Stimulated activated CD4-positive, alpha-beta T cell treated with anti-CD3 and anti-CD28 coated beads, Interleukin-2, amount 100 ng/mL, for 48 hours (primary cell): ENCODE results near the gene CST11.

ENCODE experiments used
- DNase-seq, 2 donors: peaks; one replicate each; pipeline ENCODE4 v3.0.0-alpha.2; 2020

Gene CST11

DNA sequence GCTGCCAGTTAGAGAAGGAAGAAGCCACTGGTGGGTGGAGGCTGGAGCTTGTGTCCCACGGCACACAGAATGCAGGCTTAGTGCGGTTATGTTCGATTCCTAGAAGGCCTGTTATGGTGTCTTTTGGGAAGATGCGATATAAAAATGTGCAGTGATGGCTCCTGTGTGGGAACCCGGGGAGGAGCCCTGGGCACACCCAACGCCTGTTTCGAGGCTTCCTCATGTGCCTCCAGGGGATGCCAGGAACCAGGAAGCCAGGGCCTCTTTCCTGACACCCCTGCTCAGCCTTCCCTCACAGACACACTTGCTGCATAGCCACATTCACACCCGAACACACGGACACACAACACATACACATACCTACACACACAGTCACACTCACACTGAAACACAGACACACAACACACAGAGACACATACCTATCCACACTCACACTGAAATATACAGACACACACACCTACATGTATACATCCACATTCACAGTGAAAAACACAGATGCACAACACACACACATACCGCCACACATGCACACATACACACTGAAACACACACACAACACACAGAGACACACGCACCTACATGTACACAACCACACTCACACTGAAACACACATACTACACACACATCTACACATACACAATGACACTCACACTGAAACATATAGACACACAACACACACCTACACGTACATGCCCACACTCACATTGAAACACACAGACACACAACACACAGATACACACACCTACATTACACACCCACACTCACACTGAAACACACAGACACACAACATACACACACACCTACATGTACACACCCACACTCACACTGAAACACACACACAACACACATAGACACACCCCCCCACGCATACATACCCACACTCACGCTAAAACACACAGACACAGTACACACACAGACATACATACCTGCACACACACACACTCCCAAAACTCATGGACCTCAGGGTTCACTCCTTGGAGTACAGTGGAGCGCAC is 1.2 kb upstream of the CST11 start:
- DNase-seq = no peak

DNA sequence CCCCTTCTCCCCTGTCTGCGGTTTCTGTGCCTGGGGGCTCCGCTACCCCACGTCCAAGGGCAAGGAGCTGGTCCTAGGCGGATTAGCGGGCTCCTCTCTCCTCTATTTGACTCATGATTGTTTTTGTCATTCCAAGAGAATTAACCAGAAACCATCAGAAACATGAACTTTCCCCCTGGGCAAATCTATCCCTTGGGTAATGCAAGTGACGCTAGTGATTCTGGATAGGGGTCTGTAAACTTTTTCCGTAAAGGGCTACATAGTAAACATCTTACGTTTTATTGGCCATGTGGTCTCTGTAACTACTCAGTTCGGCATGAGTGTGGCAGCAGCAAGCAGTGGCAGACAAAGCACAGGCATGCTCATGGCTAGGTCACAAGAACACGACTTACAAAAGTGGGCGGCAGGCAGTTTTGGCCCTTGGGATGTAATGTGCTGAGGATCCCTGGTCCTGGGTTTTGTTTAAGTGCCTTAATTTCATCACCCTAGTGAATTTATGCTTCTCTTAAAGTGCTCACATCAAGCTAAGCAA is 654 bp downstream of the CST11 start:
- DNase-seq = no peak

GRCh38 chr20:23450877-23451276 is 1.8 kb downstream of the CST11 start:
- no peak for DNase-seq

DNA sequence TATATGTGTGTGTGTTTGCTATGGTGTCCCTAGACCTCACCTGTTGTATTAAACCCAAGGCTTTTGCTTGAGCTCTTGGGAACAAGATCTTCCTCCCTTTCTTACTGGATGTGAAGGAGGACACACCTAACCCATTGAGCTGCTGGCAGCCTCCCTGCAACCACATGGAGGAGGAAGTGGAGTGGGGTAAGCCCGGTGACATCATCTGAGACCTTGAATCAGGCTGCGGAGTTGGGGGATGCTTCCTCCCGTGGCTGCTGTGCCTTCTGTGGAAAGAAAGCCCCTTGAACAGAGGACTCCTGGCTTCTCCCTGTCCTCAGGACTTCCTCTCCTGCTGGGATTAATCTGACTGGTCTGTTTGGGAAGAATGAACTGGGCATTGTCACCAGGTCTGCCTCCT is 3.3 kb downstream of the CST11 start:
- no peak for DNase-seq

DNA sequence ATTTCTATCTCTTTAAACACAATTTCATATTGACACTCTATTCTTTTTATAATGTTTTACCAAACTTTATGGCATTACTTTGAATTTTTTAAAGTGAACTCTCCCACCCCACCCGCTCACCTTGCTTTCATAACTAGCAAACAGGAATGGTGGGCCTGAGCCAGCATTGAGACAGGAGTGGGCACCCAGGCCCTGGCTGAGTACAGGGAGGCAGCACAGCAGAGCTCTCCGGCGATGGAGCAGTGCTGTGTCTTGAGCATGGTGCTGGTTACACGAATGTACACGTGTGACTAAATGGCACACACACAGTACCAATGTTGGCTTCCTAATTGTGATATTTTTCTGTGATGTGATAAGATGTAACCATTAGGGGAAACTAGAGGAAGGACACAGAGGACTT is 4.5 kb downstream of the CST11 start:
- no peak for DNase-seq

DNA sequence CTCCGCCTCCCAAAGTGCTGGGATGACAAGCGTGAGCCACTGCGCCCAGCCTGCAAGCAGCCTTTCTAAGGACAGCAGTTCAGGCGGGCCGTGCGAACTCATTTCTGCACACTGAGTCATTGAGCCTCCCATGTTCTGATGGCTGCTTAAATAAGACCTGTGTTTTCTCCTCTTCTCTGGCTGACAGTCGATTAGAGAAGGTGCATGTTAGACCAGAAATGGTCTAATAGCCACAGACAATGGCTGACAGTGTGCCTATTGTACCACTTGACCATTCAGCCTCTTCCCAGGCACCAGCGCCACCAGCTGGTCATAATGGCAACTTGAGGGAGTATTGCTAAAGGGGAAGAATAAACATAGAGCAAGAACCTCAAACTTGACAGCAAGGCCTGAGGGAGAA is 6.2 kb downstream of the CST11 start:
- peak; percentile 34 for DNase-seq

DNA sequence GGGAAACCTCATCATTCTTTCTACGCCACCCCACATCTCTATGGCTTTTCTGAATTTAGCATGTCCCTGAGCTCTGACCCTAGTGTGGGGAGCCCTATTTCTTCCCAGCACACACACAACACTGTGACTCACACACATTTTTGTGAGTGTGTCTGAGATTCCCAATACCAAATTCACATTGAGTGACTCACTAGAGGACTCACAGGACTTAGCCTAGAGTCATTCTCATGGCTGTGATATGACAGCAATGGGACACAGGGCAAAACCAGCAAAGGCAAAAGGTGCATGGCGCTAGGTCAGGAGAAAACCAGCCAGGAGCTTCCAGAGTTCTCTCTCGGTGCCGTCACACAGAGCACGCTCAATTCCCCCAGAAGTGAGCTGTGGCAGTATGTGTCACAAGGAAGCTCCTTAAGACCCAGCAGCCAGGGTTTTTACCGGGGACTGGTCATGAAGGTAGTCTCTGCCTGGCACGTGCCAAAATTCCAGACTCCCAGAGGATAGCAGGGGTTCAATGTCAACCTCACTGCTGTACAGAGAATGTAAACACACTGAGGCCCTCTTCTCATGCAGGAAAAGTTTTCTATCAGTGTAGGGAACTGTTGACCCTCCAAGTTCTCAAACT is 7.0 kb downstream of the CST11 start:
- DNase-seq = no peak

DNA sequence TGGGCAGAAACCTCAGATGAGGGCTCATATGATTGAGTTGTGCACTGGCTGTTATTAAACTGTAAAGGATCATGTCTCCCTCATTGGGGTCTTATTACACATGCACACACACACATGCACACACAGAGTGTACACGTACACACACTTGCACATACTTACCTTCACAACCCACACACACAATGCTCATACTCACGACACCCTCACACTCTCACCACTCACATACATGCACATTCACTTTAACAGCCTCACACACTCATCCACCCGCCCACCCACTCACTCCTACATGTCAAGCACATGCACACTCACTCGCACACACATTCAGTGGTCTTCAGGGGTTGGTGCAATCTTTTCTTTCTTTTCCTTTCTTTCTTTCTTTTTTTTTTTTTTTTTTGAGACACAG is 7.8 kb downstream of the CST11 start:
- no peak for DNase-seq

GRCh38 chr20:23442436-23442835 is 10.2 kb downstream of the CST11 start:
- DNase-seq = no peak

DNA sequence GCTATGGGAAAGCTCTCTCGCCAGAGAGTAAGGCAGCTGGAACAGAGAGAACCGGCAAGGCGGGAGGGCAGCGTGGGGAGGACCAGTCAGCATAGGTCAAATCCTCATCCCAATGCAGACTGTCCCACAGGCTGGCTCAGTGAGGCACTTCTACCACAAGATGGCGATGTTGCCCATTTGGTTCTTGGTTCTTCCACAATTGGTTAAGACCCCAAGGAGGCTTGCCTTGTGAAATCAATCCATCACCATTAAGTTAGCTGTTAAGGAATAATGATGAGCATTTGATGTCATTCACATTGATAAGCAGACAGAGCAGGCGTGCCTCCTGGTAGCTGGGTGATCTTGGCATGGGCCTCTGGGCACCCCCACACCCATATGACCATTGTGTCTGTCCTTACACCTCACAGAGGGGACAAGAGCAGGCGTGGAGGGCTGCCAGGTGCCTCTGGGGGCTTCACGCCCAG is 10.8 kb downstream of the CST11 start:
- peak; percentile 66 to 68 for DNase-seq

- no peak for DNase-seq
These were observed 12.7 kb downstream of the CST11 start for GRCh38 chr20:23440004-23440403.

DNA sequence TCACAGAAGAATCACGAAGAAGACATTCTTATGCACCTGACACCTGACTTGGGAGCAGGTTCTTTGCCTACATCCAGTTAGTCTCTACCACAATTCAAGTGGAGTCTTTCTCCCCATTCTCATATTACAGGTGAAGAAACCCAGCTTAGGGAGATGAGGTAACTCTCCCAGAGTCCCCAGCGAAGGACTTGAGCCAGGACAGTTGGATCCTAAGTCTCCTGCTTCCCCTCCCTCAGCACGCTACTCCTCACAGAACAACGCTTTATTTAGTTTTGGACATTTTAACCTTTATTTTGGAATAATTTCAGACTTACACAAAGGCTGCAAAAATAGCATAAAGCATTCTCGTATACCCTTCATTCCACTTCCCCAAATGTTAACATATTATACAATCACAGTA is 14.0 kb downstream of the CST11 start:
- no peak for DNase-seq

DNA sequence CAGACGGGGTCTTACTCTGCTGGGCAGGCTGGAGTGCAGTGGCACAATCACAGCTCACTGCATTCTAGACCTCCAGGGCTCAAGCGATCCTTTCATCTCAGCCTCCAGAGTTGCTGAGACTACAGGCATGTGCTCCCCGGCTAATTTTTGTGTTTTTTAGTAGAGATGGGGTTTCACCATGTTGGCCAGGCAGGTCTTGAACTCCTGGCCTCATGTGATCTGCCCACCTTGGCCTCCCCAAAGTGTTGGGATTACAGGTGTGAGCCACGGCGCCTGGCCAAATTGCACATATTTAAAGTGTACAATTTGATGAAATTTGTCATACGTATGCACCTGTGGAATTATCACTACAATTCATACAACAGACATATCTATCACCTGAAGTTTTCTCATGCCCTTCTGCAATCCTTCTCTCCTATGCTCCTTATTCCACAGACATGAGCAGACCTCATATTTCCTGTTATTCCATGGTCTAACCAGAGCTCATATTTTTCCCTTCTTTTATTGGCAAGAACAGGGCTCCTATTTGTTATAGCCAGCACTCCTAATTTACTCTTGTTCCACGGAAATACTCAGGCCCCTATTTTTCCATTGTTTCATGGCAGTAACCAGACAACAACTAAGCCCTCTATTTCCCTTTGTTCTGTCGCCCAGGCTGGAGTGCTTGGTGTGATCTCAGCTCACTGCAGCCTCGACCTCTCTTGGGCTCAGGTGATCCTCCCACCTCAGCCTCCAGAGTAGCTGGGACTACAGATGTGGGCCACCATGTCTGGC is 15.4 kb downstream of the CST11 start:
- no peak for DNase-seq

DNA sequence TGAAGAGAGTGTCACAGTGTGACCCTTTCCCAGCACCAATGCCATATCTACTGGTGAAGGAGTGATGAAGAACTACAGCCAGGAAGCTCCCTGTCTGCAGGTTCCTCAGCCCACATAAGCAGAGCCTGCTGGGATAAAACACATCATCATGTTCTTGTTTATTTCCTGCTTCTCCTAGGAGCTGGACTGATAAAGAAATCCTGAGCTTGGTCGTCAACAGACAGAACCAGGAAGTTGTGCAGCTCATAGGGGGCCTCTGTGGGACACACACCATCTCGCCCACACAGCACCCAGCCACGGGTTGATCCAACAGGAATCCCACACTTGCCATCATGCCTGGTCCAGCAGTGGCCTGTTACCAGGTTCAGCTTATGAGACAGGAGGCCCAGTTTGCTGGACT is 16.0 kb downstream of the CST11 start:
- DNase-seq = no peak

DNA sequence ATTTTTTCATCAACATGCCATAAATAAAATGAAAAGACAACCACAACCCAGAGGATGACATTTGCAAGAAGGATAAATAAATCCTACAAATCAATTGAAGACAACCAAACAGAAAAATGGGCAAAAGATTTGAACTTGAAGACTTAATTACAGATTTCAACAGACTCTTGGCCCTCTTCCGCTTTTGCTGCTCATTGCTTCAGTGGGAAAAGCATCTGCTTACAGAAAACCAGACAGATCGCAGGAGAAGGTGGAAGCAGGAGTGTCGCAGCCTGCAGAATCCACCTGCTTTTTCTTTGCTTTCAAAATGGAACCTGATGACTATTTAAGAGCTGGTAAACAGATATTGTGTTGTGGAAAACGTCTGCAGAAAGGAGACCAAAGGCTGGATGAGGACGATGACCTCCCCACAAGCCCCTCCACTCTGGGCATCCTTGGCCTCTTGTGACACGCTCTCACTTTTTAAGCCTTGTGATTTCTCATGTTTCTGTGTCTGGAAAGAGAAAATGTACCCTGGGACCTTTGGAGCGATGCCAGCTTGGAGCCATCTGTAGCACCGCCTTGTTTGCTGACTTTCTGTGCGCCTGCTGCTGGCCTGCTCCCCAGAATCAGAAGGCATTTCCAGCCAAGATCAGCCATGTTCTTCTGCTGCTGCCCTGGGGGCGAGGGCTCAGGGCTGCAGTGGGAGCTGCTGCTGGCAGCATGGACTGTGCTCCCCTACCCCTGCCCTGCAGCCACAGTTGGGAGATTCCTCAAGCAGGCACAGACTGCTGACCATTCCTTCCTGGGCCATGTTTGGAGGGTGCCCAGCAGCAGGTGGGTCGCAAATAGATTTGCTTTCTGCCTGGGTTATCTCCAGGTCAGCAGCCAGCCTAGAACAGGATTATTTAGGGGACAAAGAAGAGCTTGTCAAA is 16.8 kb downstream of the CST11 start:
- no peak for DNase-seq

DNA sequence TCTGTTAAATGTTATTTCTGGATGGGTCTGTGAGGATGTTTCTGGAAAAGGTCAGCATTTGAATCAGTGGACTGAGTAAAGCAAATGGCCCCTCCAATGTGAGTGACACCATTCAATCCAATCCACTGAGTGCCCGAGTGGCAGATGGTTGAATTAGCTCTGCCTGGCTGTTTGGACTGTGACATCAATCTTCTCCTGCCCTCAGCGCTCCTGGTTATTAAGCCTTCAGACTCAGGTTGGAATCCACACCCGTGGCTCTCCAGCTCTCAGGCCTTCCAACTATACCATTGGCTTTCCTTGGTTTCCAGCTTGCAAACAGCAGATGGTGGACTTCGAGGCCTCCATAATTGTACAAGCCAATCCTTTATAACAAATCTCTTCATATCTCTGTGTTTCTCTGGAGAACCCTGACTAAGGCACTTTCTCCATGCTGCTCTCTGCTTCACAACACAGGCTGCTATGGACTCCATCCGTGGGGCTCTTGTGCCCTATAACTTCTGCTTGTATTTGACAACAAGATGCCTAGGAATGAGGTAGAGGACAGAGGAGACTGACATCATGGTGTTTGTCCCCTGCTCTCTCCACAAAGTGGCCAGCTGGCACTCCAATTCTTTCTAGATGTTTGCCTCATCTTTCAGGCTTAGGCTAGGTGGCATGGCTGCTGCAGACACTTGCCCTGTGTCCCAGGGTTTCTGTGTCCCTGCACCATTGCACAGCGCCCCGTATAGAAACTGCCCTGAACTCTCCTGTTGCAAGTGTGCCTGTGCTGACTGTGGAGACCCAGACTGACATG is 18.0 kb downstream of the CST11 start:
- no peak for DNase-seq

DNA sequence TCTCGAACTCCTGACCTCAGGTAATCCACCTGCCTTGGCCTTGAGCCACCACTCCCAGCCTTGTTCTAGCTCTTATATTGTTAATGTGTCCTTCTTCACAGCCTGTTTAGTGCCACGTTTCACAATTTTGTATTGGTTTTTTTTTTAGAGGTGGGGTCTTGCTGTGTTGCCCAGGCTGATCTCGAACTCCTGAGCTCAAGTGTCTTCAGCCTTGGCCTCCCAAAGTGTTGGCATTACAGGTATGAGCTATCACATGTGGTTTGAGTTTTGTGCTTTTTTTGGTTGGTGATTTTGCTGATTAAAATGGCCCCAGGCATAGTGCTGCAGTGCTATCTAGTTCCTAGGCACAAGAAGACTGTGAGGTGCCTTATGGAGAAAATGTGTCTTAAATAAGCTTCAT is 19.0 kb downstream of the CST11 start:
- no peak for DNase-seq

DNA sequence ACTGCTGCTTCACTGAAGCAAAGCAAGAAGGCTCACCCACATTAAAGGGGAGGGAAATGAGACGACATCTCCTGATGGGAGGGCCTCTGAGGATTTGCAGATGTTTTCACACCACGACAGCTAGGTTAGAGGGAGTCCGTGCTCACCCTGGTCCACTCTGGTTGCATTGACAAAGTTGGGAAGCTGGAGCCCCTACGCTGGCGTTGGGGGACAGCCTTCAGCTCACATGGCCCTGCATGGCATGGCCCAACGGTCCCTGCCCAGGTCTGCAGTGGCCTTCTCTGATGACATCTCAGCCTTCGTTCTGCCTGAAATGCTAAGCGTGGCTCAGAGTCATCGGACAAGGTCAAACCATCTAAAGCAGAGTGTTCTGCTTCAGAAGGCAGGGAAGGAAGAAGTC is 27.5 kb downstream of the CST11 start:
- DNase-seq = no peak

GRCh38 chr20:23420943-23421931 is 31.4 kb downstream of the CST11 start, which contains the start of gene NAPB:
TSS of gene NAPB (minus strand) at chr20:23421488. CDS start at chr20:23421402, 86 bp downstream.
- peak; percentile 84 to 91 for DNase-seq
